ENCODE measurements around the gene PTPRD.

- TF ChIP-seq ZBTB2 (IDR thresholded peaks at IDR 0.05): no peak
- no peak for TF ChIP-seq TAF7 (tag; IDR thresholded peaks at IDR 0.05)
- TF ChIP-seq CTCF (IDR thresholded peaks at IDR 0.05 in 2 of 3, conservative IDR thresholded peaks at IDR 0.05 in 1 of 3; ENCODE audit: insufficient read depth in 2 of 3, low read depth in 1 of 3, low read length in 3 of 3): no peak
These were observed 649.0 kb downstream of the PTPRD start for GRCh38 chr9:9963841-9964240.
